Measurements from ENCODE around the gene SARDH. TPM values are rescaled to one million over a fixed set of nuclear protein-coding genes. Genes with fewer than 3 reads are reported as not detected.

The SARDH gene
- total RNA-seq, 8 experiments from 2014 or later: 0.20 to 3.4 (median 2.4) TPM

DNA sequence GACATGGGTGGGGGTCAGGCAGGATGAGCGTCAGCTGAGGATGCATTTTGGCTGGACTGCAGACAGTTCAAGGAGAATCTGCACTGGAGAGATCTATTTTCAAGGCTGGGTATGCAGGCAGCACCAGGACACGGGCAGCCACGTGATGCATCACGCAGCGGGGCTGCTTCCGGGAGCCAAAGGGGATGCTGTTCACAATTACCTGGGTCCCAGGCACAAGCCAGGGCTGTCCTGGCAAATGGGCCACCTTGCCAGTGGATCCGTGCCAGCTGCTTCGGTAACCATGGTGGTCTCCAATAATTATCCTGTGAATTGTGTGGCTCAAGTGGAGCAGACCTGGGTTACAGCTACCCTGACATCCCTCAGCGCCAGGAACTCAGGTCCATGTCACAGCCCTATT is 84.5 kb downstream of the SARDH start:
- Histone ChIP-seq H3K4me1 (replicated peaks in 1 of 2) (peaks cover 14 to 22% of the 10 kb centered on the region in 2 donors), H3K27ac (no peak overlapping the region), H3K4me3 (no peak overlapping the region)
- ATAC-seq (replicated peaks in 6 of 8): no peak
- in situ Hi-C loops (cut with MboI; ENCODE audit: low pct_unique_long_range_greater_than_20kb in 2 of 9, low sequenced_read_pairs in 9 of 9, unreplicated experiment in 9 of 9): no loop called here
- 20 to 81% (median 63%) methylated on average over 1 to 4 of the region's 9 CpGs; no CpG with 5 or more reads in 3 of the 10 experiments for WGBS, 10 experiments

DNA sequence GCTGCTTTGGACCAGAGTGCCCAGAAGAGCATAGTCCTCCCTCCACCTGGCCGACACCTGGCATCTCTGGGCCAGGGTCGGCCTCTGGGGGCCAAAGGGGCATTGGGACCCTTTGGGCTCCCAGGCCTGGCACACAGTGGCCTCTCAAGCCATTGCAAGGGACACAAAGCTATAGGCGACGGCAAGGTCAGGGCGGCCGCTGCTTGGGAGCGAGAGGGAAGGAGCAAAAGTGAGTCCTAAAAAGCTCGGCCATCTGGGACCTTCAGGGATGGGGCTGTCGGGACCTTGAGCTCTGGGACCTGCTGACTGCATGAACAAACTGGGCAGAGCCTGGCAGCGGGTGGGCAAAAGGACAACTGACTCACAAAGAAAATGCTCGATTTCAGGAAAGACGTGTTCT is 88.1 kb downstream of the SARDH start:
- in situ Hi-C loops (cut with MboI; ENCODE audit: low pct_unique_long_range_greater_than_20kb in 2 of 9, low sequenced_read_pairs in 9 of 9, unreplicated experiment in 9 of 9): no loop called here
- ATAC-seq (replicated peaks in 6 of 8): no peak
- Histone ChIP-seq H3K4me3 (no peak overlapping the region), H3K27ac (no peak overlapping the region), H3K4me1 (replicated peaks in 1 of 2) (peaks cover 6 to 12% of the 10 kb centered on the region in 2 donors)
- 46 to 98% (median 84%) methylated on average over 1 to 12 of the region's 12 CpGs; no CpG with 5 or more reads in 1 of the 10 experiments for WGBS, 10 experiments

DNA sequence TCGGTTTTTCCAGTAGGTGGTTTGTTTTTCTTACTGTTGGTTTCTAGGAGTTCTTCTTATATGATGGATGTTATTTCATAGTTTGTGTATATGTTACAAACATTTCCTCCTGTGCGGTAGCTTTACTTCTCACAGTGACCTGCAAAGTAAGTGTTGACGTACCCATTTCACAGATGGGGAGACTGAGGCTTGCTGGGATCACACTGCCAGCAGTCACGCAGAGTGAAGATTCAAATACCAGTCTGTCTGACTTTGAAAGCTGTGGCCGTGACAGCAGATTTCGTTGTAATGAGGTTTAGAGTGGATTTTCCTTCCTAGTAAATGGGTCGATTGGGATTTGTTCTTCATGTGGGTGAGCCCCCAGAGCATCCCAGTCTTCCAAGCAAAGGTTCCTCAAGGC is 89.0 kb downstream of the SARDH start:
- WGBS, 10 experiments: 33 to 100% (median 88%) methylated on average over 1 to 6 of the region's 7 CpGs; no CpG with 5 or more reads in 1 of the 10 experiments
- no peak for ATAC-seq (replicated peaks in 6 of 8)
- H3K27ac ChIP-seq: no peak overlapping the region
- in situ Hi-C loops (cut with MboI; ENCODE audit: low pct_unique_long_range_greater_than_20kb in 2 of 9, low sequenced_read_pairs in 9 of 9, unreplicated experiment in 9 of 9): no loop called here
- peaks cover 11 to 20% of the 10 kb centered on the region in 2 donors for H3K4me1 ChIP-seq (replicated peaks in 1 of 2)
- H3K4me3 ChIP-seq: no peak overlapping the region

DNA sequence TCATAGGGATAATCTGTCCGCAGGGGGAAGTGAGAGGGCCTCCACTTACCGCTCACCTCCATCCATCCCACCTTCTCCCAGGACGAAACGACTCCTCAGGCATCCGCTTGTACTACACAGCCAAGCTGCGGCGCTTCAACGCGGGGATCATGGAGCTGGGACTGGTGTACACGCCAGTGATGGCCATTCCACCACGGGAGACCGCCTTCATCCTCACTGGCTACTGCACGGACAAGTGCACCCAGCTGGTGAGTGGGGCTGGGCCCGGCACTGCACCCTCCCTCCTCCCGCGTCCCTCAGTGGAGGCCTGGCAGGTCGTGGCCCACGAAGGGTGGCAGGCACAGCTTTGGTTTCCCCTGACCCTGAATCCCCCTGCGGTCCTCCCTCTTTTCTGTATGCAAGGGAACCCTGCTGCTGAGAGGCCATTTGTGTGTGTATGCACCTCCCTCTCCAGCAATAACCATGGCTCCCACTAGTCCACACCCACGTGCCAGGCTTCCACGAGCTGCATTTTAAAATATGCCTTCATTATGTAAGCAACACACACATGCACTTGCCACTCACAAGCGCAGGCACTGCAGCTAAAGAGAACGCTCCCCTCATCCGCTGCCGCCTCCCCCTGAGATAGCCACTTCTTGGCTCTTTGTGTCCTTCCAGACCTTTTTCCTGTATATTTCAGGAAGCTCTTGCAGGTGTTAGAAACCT is 90.2 kb downstream of the SARDH start:
- in situ Hi-C loops (cut with MboI; ENCODE audit: low pct_unique_long_range_greater_than_20kb in 2 of 9, low sequenced_read_pairs in 9 of 9, unreplicated experiment in 9 of 9): no loop called here
- Histone ChIP-seq H3K4me1 (replicated peaks in 1 of 2) (peaks cover 11 to 17% of the 10 kb centered on the region in 2 donors), H3K4me3 (no peak overlapping the region), H3K27ac (no peak overlapping the region)
- no peak for ATAC-seq (replicated peaks in 6 of 8)
- WGBS, 10 experiments: 27 to 100% (median 76%) methylated on average over 1 to 6 of the region's 25 CpGs; no CpG with 5 or more reads in 2 of the 10 experiments

DNA sequence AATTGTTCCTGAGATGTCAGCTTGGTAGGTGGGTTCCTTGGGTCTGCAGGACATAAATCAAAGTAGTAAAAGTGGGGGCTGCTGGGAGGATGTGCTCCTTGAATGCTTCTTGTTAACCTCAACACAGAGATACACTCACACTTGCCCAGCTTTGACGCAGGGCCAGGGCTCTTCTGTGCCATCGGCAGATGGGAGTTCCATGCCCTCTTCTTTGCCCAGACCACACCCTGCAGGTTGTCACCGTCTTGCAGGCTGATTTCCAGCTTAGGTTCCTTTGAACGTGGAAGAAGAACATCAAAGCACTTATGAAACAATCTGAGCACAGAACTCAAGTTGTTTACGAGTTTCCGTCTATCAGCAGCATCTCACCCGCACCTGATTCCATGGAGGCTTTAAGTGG is 91.0 kb downstream of the SARDH start:
- Histone ChIP-seq H3K27ac (no peak overlapping the region), H3K4me3 (no peak overlapping the region), H3K4me1 (replicated peaks in 1 of 2) (peaks cover 11 to 17% of the 10 kb centered on the region in 2 donors)
- in situ Hi-C loops (cut with MboI; ENCODE audit: low pct_unique_long_range_greater_than_20kb in 2 of 9, low sequenced_read_pairs in 9 of 9, unreplicated experiment in 9 of 9): no loop called here
- 18 to 95% (median 79%) methylated on average over 3 to 7 of the region's 7 CpGs; no CpG with 5 or more reads in 4 of the 10 experiments for WGBS, 10 experiments
- ATAC-seq (replicated peaks in 6 of 8): no peak

DNA sequence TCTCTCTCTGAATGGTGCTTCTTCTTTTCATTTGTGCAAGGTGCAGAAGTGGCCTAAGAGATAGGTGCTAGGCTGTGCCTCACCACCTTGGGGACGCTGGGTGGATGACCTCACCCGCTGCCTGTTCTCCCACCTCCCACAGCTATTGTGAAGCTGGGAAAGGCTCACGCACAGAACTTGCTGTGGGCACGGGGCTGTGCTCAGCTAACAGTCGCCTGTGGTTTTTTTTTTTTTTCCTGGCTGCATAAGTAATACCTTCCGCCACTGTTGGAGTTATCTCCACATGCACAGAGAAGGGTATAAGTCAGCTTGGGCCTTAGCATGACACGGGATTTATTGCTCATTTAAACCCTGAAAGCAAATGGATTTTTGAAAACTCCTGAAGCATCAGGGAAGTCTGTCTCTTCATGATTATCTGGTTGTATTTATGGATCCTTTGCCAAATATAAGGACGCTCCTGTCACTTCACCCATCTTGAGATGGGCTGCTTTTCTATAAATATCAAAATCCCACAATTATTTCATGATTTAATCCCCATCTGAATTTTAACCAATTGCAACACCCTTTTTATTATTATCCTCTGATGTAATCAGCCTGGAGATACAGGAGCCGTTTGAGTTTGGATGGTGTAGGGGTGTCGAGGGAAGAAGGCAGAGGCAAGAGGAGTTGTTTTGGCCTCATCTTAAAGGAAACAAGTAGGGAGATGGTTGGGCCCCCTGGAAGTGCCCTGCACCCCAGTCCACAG is 93.0 kb downstream of the SARDH start:
- in situ Hi-C loops (cut with MboI; ENCODE audit: low pct_unique_long_range_greater_than_20kb in 2 of 9, low sequenced_read_pairs in 9 of 9, unreplicated experiment in 9 of 9): no loop called here

DNA sequence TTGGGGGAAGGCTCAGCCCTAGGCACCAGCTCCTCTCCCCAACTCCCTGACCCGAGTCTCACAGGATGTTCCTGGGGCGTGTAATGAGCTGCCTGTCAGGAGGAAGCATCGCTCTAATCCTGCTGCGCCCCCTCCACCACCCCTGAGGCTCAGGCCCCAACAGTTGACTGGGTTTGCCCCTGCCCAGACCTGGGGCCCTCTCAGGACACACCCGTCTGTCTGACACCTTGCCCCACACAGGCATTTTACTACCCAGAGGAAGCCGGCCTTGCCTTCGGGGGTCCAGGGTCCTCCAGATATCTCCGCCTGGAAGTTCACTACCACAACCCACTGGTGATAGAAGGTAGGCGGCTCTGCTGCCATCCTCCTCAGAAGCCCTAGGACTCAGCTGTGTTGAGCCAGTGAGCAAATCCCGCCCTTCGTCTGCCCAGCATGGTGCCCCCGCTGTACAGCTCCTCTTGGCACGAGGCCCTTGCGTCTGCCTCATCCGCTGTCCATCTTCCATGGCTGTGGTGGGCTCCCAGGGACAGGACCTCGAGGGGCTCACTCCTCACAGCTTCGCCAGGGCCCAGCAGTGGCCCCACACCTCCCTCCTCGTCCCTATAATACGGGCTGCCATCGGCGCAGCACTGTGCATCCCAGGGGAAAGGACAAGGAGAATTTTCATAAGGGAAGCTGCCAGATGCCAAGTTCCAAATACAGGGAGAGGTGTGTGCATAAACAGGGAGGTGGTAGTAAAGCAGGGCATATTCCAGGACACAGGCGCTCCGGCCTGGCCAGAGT is 94.0 kb downstream of the SARDH start:
- H3K4me3 ChIP-seq: no peak overlapping the region
- peaks cover 11 to 17% of the 10 kb centered on the region in 2 donors for H3K4me1 ChIP-seq (replicated peaks in 1 of 2)
- in situ Hi-C loops (cut with MboI; ENCODE audit: low pct_unique_long_range_greater_than_20kb in 2 of 9, low sequenced_read_pairs in 9 of 9, unreplicated experiment in 9 of 9): no loop called here
- H3K27ac ChIP-seq: no peak overlapping the region
- no peak for ATAC-seq (replicated peaks in 6 of 8)
- 72 to 90% (median 76%) methylated on average over 2 to 10 of the region's 23 CpGs; no CpG with 5 or more reads in 7 of the 10 experiments for WGBS, 10 experiments

More for the DNA sequence above, 93.0 kb downstream of the SARDH start:
- no peak overlapping the region for H3K27ac ChIP-seq
- ATAC-seq (replicated peaks in 6 of 8): peak in 5 of 8 experiments; percentile 91 to 95 (median 93)
- no peak overlapping the region for H3K4me3 ChIP-seq
- peaks cover 11 to 17% of the 10 kb centered on the region in 2 donors for H3K4me1 ChIP-seq (replicated peaks in 1 of 2)
- WGBS, 10 experiments: 10 to 61% (median 40%) methylated on average over 1 to 9 of the region's 10 CpGs

DNA sequence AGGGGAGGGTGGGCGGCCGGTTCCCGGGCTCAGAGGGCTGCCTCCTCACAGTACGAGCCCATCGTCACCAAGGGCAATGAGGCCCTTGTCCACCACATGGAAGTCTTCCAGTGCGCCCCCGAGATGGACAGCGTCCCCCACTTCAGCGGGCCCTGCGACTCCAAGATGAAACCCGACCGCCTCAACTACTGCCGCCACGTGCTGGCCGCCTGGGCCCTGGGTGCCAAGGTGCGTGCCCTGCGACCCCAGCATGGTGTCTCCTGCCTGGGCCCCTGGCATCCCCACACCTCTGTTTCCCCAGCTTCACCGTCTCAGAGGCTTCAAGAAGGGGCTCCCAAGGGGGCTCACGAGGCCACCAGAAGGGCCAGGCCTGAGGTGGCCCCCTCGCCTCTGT is 94.8 kb downstream of the SARDH start:
- no peak overlapping the region for H3K4me3 ChIP-seq
- in situ Hi-C loops (cut with MboI; ENCODE audit: low pct_unique_long_range_greater_than_20kb in 2 of 9, low sequenced_read_pairs in 9 of 9, unreplicated experiment in 9 of 9): no loop called here
- 91% methylated on average over 4 of the region's 20 CpGs; no CpG with 5 or more reads in 9 of the 10 experiments for whole genome bisulfite sequencing, 10 experiments

DNA sequence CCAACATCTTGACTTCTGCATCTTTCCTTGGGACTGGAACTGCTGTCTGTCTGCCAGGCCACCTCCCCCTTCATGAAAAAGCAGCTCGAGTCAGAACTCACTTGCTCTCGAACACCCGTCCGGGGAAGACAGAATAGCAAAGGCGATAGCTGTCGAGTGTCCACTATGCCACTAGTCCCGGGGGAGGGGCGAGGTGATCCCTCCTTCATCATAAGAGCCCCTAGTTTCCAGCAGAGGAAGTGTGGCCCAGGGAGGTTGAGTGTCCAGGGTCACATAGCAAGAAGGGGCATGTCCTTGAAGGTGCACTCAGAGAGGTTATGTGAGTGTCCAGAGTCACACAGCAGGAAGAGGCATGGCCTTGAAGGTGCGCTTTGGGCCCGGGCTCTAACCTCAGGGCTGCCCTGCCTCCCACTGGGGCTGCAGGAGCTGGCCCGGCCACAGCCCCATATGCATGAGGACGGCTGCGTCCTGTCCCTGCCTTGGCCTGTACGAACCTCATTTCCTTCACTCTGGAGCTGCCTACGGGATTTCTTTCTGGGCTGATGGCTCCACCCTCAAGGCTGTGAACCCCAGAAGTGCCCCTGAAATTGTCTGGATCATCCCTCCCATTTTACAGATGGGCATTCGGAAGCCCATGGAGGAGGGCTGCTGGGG is 95.3 kb downstream of the SARDH start:
- ATAC-seq (replicated peaks in 6 of 8): no peak
- 63 to 86% (median 84%) methylated on average over 5 to 8 of the region's 16 CpGs; no CpG with 5 or more reads in 7 of the 10 experiments for WGBS, 10 experiments
- no peak overlapping the region for H3K27ac ChIP-seq
- in situ Hi-C loops (cut with MboI; ENCODE audit: low pct_unique_long_range_greater_than_20kb in 2 of 9, low sequenced_read_pairs in 9 of 9, unreplicated experiment in 9 of 9): no loop called here
- H3K4me3 ChIP-seq: no peak overlapping the region
- peaks cover 17 to 21% of the 10 kb centered on the region in 2 donors for H3K4me1 ChIP-seq (replicated peaks in 1 of 2)

More for the DNA sequence above, 94.8 kb downstream of the SARDH start:
- ATAC-seq (replicated peaks in 6 of 8): no peak
- no peak overlapping the region for H3K27ac ChIP-seq
- H3K4me1 ChIP-seq (replicated peaks in 1 of 2): peaks cover 12 to 17% of the 10 kb centered on the region in 2 donors

DNA sequence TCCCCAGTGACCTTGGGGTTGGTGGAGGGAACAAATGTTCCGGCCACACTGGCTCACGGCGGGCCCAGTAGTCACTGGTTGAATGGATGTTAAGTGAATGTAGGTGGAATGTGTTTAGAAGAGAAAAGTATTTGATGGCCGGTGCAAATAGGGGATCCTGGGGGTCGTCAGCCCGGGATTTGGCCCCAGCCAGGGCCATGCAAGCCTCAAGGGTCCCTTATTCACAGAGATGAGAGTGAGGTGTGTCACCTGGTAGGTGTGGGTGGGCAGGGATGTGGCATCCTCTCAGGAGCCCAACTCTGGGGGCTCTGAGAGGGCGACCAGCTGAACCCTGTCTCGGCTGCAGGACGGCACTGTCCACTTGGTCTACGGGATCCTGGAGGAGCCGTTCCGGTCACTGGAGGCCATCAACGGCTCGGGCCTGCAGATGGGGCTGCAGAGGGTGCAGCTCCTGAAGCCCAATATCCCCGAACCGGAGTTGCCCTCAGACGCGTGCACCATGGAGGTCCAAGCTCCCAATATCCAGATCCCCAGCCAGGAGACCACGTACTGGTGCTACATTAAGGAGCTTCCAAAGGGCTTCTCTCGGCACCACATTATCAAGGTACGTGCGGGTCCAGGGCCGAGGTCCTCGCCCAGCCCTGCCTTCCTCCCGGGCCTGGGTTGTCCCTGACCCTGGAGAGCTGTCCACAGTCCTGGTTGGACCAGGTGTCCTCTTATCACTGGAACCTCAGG is 96.1 kb downstream of the SARDH start:
- WGBS, 10 experiments: 40 to 100% (median 70%) methylated on average over 1 to 4 of the region's 25 CpGs; no CpG with 5 or more reads in 6 of the 10 experiments
- peaks cover 24 to 27% of the 10 kb centered on the region in 2 donors for H3K4me1 ChIP-seq (replicated peaks in 1 of 2)
- no peak overlapping the region for H3K27ac ChIP-seq
- H3K4me3 ChIP-seq: no peak overlapping the region
- in situ Hi-C loops (cut with MboI; ENCODE audit: low pct_unique_long_range_greater_than_20kb in 2 of 9, low sequenced_read_pairs in 9 of 9, unreplicated experiment in 9 of 9): no loop called here
- no peak for ATAC-seq (replicated peaks in 6 of 8)

DNA sequence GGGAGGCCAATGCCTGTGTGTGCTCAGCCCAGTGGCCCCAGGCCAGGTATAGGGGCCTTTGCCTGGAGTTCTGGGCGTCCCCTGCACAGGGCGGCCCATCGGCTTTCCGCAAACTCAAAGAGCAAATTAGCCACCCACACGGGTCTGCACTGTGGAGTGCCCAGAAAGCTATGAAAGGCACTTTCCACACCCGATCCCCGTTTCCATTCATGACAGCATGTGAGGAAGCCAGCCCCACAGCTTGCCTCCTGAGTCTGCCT is 96.8 kb downstream of the SARDH start:
- in situ Hi-C loops (cut with MboI; ENCODE audit: low pct_unique_long_range_greater_than_20kb in 2 of 9, low sequenced_read_pairs in 9 of 9, unreplicated experiment in 9 of 9): no loop called here
- WGBS, 10 experiments: no CpG with 5 or more reads among the region's 7 CpGs

More for the DNA sequence above, 96.8 kb downstream of the SARDH start:
- peaks cover 24 to 27% of the 10 kb centered on the region in 2 donors for H3K4me1 ChIP-seq (replicated peaks in 1 of 2)
- no peak overlapping the region for H3K27ac ChIP-seq
- no peak overlapping the region for H3K4me3 ChIP-seq
- no peak for ATAC-seq (replicated peaks in 6 of 8)
